HG03378 (cell line): ENCODE data around the gene CDC25B.

ENCODE experiments used
- ATAC-seq: cut with Tn5 transposase; IDR thresholded peaks from one replicate; pipeline ENCODE4 v1.9.1; 2021; ENCODE audit warnings: mild to moderate bottlenecking, moderate library complexity; ENCODE audit not compliant: unreplicated experiment

The CDC25B gene

DNA sequence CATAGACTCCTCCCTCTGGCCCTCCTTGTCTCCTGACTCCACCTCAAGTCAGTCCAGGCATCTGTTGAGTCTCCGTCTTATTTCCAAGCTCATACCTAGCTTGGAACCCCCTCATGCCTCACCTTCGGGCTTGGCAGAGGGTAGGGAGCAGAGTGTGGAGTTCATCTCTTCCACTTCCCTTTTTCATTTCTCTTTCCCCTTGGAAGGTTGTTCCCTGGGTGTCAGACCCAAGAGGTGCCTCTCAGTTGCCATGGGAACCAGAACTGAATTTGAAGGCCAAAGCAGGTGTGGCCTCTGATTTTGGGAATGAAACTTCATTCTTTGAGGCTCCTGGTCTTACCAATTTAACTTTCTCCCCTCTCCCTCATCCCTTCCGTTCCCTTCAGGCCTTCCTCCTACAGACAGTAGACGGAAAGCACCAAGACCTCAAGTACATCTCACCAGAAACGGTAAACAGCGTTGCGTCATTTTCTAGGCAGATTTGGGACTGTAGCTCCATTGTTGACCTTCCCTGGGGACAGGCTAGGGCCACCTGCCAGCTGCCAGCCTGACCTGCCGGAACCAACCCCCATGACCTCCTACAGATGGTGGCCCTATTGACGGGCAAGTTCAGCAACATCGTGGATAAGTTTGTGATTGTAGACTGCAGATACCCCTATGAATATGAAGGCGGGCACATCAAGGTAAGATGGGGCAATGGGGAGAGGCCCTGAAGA is 6.6 kb downstream of the CDC25B start:
- ATAC-seq = no peak

DNA sequence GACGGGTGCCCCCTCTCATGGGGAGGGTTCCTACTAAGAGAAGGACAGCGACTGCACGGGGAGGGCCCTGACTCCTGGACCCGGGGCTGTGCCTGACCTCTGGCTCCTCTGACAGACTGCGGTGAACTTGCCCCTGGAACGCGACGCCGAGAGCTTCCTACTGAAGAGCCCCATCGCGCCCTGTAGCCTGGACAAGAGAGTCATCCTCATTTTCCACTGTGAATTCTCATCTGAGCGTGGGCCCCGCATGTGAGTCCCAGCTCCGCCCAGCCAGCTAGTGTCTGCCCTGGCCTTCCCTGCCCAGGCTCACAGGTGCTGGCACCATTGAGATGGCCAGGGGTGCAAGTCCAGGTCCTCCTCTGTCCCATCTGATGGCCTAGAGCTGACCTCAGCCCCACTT is 7.2 kb downstream of the CDC25B start:
- no peak for ATAC-seq

DNA sequence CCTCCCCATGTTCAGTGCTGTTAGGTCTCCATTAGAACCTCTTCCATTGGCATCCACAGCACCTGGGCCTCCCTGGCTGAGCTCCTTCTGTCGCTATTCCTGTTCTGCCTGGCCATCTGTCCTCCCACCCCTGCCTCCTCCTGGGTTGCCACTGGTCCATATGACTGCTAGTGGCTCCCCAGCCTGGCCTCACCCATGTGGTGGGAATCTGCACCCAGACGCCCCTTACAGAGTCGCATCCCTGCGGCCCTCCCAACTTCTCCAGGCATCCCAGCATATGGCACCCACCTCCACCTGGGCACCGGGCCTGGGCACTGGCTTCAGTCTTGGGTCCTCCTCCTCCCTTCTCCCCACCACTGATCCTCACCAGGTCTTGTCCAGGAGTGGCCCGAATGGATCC is 7.7 kb downstream of the CDC25B start:
- no peak for ATAC-seq

DNA sequence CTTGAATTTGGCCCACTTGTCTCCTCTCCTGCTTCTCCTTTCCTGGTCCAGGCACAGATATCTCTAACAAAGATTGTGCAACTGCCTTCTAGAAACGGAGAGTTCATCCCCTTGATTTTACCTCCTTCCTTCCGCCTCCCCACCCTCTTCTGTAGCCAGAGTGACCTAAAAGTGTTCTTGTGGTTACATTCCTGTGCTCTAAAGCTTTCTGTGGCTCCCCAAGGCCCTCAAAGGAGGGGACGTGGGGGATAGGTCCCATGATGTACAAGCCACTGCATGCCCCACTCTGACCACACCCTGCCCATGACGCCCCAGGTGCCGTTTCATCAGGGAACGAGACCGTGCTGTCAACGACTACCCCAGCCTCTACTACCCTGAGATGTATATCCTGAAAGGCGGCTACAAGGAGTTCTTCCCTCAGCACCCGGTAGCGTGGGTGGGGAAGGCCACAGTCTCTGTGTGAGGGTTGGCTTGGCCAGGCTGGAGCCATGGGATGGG is 8.2 kb downstream of the CDC25B start:
- no peak for ATAC-seq

DNA sequence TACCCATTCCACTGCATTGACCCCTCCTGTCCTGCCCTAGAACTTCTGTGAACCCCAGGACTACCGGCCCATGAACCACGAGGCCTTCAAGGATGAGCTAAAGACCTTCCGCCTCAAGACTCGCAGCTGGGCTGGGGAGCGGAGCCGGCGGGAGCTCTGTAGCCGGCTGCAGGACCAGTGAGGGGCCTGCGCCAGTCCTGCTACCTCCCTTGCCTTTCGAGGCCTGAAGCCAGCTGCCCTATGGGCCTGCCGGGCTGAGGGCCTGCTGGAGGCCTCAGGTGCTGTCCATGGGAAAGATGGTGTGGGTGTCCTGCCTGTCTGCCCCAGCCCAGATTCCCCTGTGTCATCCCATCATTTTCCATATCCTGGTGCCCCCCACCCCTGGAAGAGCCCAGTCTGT is 8.7 kb downstream of the CDC25B start:
- ATAC-seq = no peak

DNA sequence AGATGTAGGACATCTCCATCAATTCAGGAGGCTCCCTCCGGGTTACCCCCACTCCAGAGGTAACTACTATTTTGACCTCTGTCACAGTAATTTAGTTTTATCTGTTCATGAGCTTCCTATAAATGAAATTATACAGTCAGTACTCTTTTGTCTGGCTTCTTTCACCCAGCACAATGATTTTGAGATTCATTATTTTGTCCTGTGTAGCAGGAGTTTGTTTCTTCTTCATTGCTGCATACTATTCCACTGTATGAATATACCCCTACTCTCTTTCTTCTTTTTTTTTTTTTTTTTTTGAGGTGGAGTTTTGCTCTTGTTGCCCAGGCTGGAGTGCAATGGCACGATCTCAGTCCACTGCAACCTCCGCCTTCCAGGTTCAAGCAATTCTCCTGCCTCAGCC is 12.4 kb downstream of the CDC25B start:
- ATAC-seq = no peak

DNA sequence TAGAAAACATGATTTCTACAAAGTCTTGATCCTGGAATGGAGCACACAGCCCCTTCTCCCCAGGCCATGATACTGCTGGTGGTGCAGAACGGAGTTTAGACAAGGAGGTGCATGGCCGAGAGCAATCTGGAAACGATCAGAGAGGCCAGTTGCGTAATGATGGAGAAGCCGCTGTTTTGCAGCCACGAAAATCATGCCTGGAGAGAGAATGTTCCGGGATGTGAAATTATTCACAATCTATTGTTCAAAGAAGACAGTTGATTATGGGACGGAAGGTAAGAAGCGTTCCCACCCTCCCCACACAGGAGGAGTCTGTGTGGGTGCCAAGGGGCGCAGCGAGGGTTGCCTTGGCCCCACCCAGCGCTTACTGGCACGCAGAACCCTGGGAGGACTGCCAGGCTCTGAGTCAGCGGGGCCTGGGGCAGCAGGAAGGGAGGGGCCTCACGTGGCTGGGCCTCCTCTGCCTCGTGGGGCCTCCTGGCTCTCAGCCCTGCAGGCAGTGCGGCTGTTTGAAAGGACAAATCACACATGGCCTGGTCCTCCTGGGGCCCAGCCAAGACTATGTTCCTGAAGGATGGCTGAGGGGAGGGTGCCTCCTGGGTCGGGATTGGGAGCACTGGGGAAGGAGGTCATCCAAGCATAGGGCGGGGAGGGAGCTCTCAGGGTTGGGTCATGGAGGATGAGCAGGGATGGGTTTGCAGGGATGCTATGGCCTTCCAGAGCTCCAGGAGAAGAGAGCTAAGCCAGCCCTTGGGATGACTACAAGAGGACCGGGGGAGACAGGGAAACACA is 15.6 kb downstream of the CDC25B start:
- no peak for ATAC-seq

DNA sequence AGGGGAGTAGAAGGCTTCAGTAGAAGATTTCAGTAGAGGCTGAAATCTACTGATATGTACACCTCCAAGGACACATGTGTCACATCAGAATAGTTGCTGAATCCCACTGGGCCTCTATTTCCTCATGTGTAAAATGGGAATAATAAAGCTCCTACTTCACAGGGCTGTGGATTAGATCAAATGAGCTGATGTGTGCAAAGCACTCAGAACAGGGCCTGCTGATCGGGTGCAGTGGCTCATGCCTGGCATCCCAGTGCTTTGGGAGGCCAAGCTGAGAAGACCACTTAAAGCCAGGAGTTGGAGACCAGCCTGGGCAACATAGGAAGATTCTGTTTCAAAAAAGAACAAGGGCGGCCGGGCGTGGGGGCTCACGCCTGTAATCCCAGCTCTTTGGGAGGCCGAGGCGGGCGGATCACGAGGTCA is 16.2 kb downstream of the CDC25B start:
- ATAC-seq = no peak

DNA sequence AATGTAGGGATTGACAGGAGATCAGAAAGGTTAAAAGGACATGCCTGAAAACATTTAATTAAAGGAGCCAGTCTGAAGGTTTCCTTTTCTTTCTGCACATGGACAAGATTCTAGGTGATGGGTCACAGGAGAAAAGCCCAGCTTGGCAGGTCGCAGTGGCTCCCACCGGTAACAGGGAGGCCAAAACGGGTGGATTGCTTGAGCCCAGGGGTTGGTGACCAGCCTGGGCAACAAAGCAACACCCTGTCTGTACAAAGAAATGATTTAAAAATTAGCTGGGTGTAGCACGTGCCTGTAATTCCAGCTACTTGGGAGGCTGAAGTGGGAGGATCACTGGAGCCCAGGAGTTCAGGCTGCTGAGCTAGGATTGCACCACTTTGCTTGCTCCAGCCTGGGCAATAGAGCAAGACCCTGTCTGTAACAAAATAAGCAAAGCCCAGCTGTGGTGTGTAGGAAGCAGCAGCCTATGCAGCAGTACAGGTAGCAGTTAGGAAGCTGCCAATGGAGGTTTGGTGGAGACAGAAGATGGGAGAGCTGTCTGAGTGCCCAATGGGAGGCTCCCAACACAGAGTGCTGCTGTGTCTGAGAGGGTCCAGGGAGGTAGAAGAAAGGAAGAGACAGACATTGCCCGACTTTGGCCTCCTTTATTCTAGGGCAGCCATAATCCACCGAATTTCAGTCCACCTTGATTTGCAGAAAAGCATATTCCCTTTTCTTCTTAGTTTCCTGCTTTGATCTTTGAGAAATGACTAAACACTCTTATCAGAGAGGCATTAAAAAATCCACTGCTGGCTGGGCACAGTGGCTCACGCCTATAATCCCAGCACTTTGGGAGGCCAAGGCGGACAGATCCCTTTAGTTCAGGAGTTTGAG is 17.1 kb downstream of the CDC25B start:
- no peak for ATAC-seq

DNA sequence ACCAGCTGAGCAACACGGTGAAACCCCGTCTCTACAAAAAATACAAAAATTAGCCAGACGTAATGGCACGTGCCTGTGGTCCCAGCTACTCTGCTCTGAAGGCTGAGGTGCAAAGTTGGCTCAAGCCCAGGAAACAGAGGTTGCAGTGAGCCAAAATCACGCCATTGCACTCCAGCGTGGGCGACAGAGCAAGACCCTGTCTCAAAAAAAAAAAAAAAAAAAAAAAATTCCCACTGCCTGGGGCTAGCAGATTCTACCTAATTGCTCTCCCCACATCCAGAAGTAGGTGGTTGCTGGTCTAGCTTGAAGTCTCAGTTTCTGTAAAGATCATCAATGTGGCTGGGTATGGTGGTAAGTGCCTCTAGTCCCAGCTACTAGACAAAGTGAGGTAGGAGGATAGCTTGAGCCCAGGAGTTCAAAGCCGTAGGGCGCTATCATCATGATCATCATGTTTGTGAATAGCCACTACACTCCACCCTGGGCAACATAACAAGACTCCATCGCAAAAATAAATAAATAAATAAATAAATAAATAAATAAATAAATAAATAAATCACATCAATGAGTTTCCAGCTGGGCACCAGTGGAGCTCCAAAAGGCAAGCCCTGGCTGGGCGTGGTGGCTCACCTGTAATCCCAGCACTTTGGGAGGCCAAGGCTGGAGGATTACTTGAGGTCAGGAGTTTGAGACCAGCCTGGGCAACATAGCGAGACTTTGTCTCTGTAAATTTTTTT is 17.9 kb downstream of the CDC25B start:
- ATAC-seq = no peak

DNA sequence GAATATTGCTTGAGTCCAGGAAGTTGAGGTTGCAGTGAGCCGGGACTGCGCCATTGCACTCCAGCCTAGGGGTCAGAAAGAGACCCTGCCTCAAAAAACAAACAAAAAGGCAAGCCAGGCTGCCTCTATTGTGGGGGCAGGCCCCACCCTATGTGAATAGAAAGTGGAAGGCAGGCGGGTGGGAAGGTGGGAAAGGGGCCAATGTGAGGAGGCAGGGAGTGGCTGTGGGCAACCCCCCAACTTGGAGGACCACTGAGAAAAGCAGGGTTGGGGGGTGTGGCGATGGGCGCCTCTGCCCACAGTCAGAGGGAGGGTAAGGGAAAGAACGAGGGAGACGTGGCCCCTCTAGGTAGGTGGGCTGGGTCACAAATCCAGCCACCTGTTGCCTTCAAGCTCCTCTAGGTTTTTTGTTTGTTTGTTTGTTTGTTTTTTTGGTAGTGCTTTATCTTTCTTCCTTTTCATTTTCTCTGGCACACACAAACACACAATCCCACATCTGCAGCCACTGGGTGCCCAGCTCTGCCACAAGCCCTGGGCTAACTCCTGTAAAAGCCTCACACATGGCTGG is 18.9 kb downstream of the CDC25B start:
- ATAC-seq = no peak

DNA sequence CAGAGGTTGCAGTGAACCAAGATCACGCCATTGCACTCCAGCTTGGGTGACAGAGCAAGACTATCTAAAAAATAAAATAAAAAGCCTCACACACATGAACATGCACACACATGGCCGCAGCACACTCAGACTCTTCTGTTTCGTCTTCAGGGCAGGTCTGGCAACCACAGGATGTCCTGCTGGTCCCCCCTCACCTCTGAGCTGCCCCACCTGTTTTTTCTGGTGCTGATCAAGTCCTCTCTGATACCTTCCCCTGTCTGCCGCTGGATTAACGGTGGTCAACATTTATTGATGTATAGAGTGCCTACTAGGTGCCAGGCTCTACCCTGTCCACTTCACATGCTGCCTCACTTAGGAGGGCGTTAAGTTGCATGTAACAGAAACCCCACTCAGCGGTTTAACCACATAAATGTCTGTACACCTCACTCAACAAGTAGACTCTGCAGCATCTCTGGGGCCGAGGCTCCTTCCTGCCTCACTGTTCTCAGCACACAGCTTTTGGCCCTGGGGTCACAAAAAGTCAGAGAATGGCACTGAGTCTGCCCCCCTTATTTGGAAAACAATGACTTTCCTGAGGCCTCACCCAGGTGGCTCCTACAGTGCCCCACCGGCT is 19.7 kb downstream of the CDC25B start:
- ATAC-seq = no peak

DNA sequence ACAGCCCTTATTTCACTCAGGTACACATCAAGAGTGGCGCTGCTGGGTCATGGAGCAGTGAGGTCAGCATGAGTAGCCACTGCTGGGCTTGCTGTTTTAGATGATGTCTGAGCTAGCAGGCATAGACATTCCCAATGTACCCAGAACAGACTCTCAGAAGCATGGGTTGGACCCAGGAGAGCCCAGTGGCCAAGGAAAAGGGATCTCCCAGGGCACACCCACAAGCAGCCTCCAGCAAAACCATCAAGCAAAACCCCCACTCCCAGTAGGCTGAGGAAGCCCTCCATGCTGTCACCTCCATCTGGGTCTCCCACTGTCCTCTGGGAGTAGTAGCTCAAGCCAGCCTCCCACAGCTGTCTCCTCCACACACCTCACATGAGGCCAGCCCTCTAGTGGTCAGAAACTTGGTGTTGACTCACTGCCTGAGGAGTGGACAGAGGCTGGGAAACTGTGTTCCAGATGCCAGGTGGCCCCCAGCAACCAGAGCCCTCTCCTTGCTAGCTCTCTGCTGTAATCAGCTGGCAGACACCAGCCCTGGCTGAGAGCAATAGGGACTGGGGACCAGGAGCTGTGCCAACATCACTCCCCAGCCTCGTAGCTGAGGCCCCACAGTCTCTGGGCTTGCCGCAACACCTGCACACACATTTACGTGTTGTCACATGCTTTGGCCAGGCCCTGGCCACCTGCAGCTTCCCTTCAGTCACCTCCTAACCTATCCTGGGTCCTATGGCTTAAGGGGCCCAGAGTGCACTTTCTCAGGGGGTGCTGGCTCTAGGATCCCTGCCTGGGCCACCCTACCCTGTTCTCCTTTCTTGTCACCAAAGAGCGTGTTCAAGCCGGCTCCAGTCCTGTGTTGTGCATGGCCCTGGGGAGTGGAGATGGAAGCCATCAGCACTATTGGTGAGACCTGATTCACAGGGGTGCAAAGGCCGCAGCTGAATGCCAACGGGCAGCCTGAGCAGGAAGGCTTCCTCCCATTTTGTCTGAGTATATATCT is 22.3 kb downstream of the CDC25B start:
- no peak for ATAC-seq

DNA sequence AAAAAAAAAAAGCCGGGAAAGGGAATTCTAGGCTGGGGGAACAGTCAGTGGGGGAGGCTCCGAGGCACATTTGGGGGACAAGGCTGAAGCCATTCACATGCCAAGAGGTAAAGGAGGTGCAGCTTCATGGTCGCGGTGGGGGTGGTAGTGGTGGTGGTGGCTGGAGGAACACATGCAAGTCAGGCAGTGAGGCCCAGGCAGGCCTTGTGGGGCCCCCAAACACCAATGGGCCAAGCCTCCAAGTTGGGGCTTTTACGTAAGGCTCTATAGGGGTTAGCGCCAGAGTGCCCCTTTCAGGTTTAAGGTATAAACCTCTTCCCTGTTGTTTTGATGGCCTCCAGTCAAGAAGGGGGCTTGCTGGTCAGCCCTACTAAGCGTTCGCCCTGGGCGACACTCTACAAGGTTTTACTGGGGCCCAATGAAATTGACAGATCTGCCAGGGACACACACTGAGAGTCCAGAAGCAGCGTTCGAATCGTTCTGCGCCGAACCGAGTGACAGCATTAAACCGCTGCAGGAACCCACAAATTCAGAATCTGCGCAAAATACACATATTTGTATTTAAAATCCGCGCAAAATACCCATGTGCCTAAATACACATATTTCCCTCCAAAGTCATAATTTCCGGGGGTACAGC is 23.4 kb downstream of the CDC25B start:
- no peak for ATAC-seq

DNA sequence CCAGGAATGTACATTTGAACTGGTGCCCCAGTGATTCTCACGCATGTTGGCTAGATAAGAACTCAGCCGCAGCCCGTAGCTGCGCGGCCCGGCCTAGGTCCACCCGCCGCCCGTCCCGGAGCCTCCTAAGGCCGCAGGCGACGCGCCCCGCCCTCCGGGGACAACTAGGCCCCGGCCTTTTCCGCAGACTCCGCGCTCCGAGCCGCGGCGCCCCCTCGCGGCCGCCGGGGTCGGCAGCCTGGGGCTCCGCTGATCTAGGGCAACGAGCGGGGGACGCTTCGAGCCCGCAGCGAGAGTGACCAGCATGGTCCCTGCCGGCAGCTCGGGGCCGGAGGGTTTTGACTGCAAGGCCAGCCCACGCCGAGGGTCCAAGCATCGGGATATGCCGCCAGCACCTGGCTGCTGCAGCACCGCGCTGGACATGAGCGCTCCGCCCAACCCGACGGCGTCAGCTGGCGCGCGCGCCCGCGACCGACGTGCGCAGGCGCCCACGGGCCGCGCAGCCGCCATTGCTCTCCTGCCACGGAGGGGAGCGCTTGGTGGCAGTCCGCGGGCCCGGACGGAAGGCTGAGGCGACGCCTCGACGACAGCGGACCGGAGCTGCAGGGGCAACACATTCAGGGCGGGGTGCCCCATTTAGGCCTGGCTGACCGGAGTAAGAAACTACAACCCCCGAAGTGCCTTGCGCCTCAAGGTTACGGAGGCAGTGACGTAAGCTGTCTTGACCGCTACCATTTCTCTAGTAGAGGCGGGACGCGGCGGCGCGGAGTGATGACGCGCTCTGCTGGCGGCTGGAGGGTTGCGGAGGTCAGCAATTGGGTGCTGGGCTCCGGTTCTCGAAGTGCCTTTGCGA is 24.2 kb downstream of the CDC25B start, which contains the start of gene AP5S1:
Gene AP5S1 (plus strand): TSS at position 500 of the 853 bp plus-strand sequence. CDS start 1,571 bp downstream, outside the sequence.
- peak; percentile 70 for ATAC-seq

DNA sequence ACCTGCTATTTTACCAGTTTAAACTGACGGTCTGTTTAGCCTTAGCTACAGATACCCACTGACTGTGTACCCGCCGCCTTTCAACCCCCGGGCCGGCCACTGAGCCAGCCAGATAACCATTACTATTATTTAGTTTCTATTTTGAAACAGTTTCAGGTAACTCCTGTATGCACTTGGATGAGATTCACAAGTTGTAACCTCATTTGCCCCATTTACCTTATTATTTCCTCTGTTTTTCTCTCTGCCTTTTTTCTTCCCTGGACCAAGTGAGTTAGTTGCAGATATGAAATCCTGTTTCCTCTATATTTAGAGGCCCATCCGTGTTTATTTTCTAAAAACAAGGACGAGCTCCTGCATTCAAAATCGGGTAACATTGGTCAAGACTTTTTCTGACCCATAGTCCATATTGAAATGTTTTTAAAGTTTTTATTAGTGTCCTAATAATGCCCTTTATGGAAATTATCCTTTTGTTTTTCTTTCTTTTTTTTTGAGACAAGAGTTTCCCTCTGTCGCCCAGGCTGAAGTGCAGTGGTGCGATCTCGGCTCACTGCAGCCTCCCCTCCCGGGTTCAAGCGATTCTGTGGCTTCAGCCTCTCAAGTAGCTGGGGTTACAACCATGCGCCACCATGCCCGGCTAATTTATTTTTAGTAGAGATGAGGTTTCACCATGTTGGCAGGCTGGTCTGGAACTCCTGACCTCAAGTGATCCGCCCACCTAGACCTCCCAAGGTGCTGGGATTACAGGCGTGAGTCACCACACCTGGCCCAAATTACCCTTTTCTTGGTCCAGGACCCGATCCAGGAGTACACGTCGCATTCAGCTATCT is 25.0 kb downstream of the CDC25B start:
- ATAC-seq = no peak
